ENCODE results near the gene CDHR5.

- TF ChIP-seq CTCF (conservative IDR thresholded peaks at IDR 0.05; ENCODE audit: low read depth, low read length) = no peak
- no peak for TF ChIP-seq BHLHE40 (IDR thresholded peaks at IDR 0.05; ENCODE audit: low read depth, low read length)
- TF ChIP-seq ELK1 (IDR thresholded peaks at IDR 0.05; ENCODE audit: borderline replicate concordance, low read depth, low read length) = no peak
- TF ChIP-seq RAD21 (IDR thresholded peaks at IDR 0.05; ENCODE audit: low read length) = no peak
- TF ChIP-seq SMC3 (IDR thresholded peaks at IDR 0.05; ENCODE audit: low read depth, low read length) = no peak
- no peak for TF ChIP-seq POLR2A (IDR thresholded peaks at IDR 0.05; ENCODE audit: low read depth, low read length)
- TF ChIP-seq RFX5 (IDR thresholded peaks at IDR 0.05; ENCODE audit: low read depth, low read length) = no peak
- TF ChIP-seq MAFK (IDR thresholded peaks at IDR 0.05; ENCODE audit: low read depth, low read length) = no peak
- no peak for TF ChIP-seq CEBPB (IDR thresholded peaks at IDR 0.05; ENCODE audit: low read depth, low read length)
- TF ChIP-seq RCOR1 (IDR thresholded peaks at IDR 0.05; ENCODE audit: insufficient replicate concordance, low read length) = no peak
Measured at GRCh38 chr11:641806-642370, 17.1 kb upstream of the CDHR5 start.

All from IMR-90 (cell line).